MCF 10A (cell line): ENCODE results near the gene THADA. TPM values are rescaled to one million over a fixed set of nuclear protein-coding genes. Genes with fewer than 3 reads are reported as not detected.
A peak's percentile ranks its signal among the peaks of the same experiment; 100 is the strongest.

Experiments
- BruUV-seq: library from RNA; stranded (reverse); fragments of 400-500 nt; replicated peaks from 2 replicates; lab custom pipeline; 2021; lab: Mats Ljungman, UMichigan
- CTCF ChIA-PET: fragments of 300-600 bp; sonication (Branson Sonifier 250); formaldehyde crosslinking; extraction: SDS; loops from one replicate; lab custom pipeline; 2021; ENCODE audit warnings: antibody characterized with exemption, inconsistent platforms; lab: Yijun Ruan, JAX
- POLR2A ChIA-PET: fragments of 300-600, 350-650 bp; sonication (Branson Sonifier 250); formaldehyde crosslinking; extraction: SDS; loops from one replicate; lab custom pipeline; 2020; ENCODE audit warnings: antibody characterized with exemption, inconsistent platforms; lab: Yijun Ruan, JAX
- DNase-seq: peaks from one replicate; pipeline ENCODE4 v3.0.0-alpha.2; 2018; ENCODE audit not compliant: unreplicated experiment
- H3K27ac Mint-ChIP-seq: one replicate; pipeline ENCODE4 v1.8.0; 2022; ENCODE audit warnings: mild to moderate bottlenecking, low read depth, mixed read lengths; ENCODE audit not compliant: unreplicated experiment
- H3K27me3 Mint-ChIP-seq: one replicate; pipeline ENCODE4 v1.8.0; 2022; ENCODE audit warnings: mixed read lengths; ENCODE audit not compliant: insufficient read depth, unreplicated experiment
- H3K36me3 Mint-ChIP-seq: one replicate; pipeline ENCODE4 v1.8.0; 2022; ENCODE audit warnings: mild to moderate bottlenecking, moderate library complexity, mixed read lengths; ENCODE audit not compliant: insufficient read depth, unreplicated experiment
- H3K4me1 Mint-ChIP-seq: one replicate; pipeline ENCODE4 v1.8.0; 2022; ENCODE audit warnings: mixed read lengths; ENCODE audit not compliant: insufficient read depth, unreplicated experiment
- H3K4me3 Mint-ChIP-seq: one replicate; pipeline ENCODE4 v1.8.0; 2022; ENCODE audit warnings: mild to moderate bottlenecking, moderate library complexity, mixed read lengths; ENCODE audit not compliant: unreplicated experiment
- H3K9me3 Mint-ChIP-seq: one replicate; pipeline ENCODE4 v1.8.0; 2022; ENCODE audit warnings: mixed read lengths; ENCODE audit not compliant: unreplicated experiment
- CTCF ChIP-seq: fragments of 200-600 bp; IDR thresholded peaks from one replicate; pipeline ENCODE4 v1.8.0; 2022; ENCODE audit warnings: antibody characterized with exemption, mild to moderate bottlenecking; ENCODE audit not compliant: unreplicated experiment
- intact Hi-C: fragments of 100-400 bp; cut with micrococcal nuclease; formaldehyde crosslinking; loops from 2 replicates; pipeline ENCODE4 v1.14.1; 2022
- total RNA-seq: library from RNA; stranded (reverse); gene quantifications from 2 replicates; pipeline ENCODE4 v1.2.3, GENCODE V29; 2022

THADA gene
- total RNA-seq, 1 experiment from 2014 or later = 49.8 TPM

- peaks cover 19% of the 10 kb centered on the region for H3K4me1 Mint-ChIP-seq
- peaks cover 7% of the 10 kb centered on the region for H3K36me3 Mint-ChIP-seq
- intact Hi-C loops = loop anchor here (1.0 to 5.0 kb wide), 4 partner anchors 82 to 682 kb away; no protein-coding TSS in a partner anchor
- peak; percentile 94 for DNase-seq
- H3K4me3 Mint-ChIP-seq = peak overlapping the region; percentile 50
- ChIA-PET POLR2A (interaction anchor here (0.5 to 6.9 kb wide), 49 partner anchors 8 to 731 kb away, joined by 3 to 274 read pairs (median 5); partner anchors contain the start of genes THADA and ZFP36L2), CTCF (interaction anchor here (0.6 to 3.0 kb wide), 36 partner anchors 9 to 1674 kb away, joined by 3 to 28 read pairs (median 4); no protein-coding TSS in a partner anchor)
- peak overlapping the region; percentile 89 for H3K27ac Mint-ChIP-seq
- no peaks in the 10 kb centered on the region for H3K27me3 Mint-ChIP-seq
- BruUV-seq = no TSS peak
- no peak for TF ChIP-seq CTCF
- H3K9me3 Mint-ChIP-seq = no peaks in the 10 kb centered on the region
Measured at GRCh38 chr2:43541165-43541564, 54.7 kb downstream of the THADA start.

GRCh38 chr2:43540021-43540779 is 55.6 kb downstream of the THADA start:
- Mint-ChIP-seq H3K9me3 (no peaks in the 10 kb centered on the region), H3K4me1 (peaks cover 19% of the 10 kb centered on the region), H3K36me3 (peaks cover 9% of the 10 kb centered on the region), H3K27ac (peak overlapping the region; percentile 89), H3K27me3 (no peaks in the 10 kb centered on the region), H3K4me3 (peak overlapping the region; percentile 50)
- intact Hi-C loops = loop anchor here (2.0 to 5.0 kb wide), 3 partner anchors 81 to 681 kb away; no protein-coding TSS in a partner anchor
- POLR2A ChIA-PET = interaction anchor here (0.6 to 6.9 kb wide), 42 partner anchors 10 to 730 kb away, joined by 3 to 274 read pairs (median 6); partner anchors contain the start of genes THADA and ZFP36L2
- DNase-seq = peak; percentile 97
- CTCF ChIA-PET = interaction anchor here (0.5 to 3.6 kb wide), 17 partner anchors 22 to 821 kb away, joined by 3 to 28 read pairs (median 6); partner anchors contain the start of gene PREPL
- BruUV-seq = TSS peak; percentile 70
- no peak for TF ChIP-seq CTCF

GRCh38 chr2:43539436-43539835 is 56.4 kb downstream of the THADA start:
- Mint-ChIP-seq H3K36me3 (peaks cover 14% of the 10 kb centered on the region), H3K27me3 (no peaks in the 10 kb centered on the region), H3K27ac (peak overlapping the region; percentile 89), H3K9me3 (no peaks in the 10 kb centered on the region), H3K4me1 (peaks cover 21% of the 10 kb centered on the region), H3K4me3 (no peak overlapping the region)
- DNase-seq = no peak
- intact Hi-C loops = no loop called here
- TF ChIP-seq CTCF = no peak
- no TSS peak for BruUV-seq
- POLR2A ChIA-PET = interaction anchor here (0.8 to 6.9 kb wide), 25 partner anchors 9 to 595 kb away, joined by 3 to 274 read pairs (median 6); partner anchors contain the start of genes THADA and ZFP36L2
- CTCF ChIA-PET = interaction anchor here (0.5 to 3.6 kb wide), 7 partner anchors 9 to 822 kb away, joined by 3 to 14 read pairs (median 4); partner anchors contain the start of gene PREPL
